GM19455 (cell line): ENCODE data around the gene LIMS3.
"Not testable (repeated sequence)": the region's sequence is repeated elsewhere in the genome, so short reads cannot be mapped to it uniquely, and the experiment has no call there.

Experiments used
- ATAC-seq: cut with Tn5 transposase; IDR thresholded peaks from one replicate; pipeline ENCODE4 v1.9.1; 2021; ENCODE audit not compliant: unreplicated experiment

LIMS3 gene

DNA sequence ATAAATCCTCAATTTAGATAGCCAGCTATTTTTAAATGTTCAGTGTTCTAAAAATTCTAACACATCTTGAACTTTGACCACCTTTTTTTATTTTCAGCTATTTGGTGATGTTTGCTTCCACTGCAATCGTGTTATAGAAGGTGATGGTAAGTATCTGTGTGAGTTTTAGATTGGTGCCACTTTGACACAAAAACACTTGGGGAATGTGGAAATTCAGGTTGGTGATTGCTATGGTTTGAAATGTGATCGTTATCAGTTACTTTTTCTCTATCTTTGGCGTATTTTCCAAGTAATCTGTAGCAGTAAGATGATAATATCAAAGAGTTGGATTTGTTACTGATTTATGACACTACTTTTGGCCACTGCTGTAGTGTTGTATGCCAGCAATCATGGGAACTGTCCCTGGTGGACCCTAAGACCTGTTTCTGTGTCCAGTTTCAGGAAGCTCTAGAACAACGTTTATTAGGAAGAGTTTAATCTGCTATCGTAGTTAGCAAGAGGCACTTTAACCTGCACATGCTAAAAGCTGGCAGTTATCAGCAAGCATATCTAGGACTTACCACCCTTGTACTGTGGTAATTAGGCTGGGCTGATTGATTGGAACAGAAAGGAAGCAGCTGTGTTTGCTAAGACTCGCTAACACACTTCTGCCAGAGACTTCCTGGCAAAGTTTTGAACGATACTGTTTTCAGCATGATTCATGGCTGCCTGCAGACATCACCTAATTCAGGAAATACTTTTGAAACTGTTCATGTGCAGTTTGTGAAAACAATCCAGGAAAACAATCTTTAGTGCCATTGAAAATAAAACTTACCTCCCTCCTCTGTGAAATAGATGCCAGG, 23.3 kb downstream of the LIMS3 start:
- ATAC-seq: not testable (repeated sequence)

DNA sequence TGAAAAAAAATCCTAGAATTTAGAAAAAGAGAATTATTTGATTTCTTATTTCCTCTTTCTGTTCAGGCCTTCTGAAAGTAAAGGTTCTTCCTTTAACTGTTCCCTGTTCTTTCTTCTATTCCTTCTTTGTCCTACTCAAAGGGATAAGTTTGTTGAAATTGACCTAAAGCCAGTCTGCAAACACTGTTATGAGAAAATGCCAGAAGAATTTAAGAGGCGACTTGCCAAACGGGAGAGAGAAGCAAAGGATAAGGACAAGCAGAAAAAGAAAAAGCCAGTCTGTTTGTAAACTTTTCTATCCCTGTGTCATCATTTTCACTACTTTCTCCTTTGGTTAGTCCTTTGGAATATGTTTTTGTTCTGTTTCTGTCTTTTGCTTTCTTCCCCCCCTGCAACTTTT, 26.0 kb downstream of the LIMS3 start:
- not testable (repeated sequence) for ATAC-seq

DNA sequence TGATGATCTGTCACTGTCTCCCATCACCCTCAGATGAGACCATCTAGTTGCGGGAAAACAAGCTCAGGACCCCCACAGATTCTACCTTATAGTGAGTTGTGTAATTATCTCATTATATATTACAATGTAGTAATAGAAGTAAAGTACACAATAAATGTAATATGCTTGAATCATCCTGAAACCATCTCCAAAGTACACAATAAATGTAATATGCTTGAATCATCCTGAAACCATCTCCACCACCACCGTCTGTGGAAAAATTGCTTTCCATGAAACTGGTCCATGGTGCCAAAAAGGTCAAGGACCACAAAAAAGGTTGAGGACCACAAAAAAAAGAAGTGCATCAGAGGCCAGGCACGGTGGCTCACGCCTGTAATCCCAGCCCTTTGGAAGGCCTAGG, 29.3 kb downstream of the LIMS3 start:
- not testable (repeated sequence) for ATAC-seq

DNA sequence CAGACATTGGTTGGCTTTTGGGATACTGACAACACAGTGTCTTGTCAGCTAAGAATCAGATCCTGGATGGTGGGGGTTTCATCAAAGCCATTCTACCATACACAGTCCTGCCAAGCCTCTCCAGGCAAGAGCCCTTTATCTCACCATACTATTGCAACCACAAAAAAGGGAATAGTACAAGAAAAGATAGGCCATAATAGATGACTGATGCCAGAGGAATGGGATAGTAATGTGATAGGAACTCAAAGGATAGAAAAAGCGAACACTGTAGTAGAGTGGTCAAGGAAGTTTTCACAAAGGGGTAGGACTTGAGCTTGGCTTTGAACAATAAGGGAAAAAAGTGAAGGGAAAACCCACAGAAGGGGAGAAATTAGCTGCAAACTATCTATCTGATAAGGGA, 30.7 kb downstream of the LIMS3 start:
- ATAC-seq: not testable (repeated sequence)

DNA sequence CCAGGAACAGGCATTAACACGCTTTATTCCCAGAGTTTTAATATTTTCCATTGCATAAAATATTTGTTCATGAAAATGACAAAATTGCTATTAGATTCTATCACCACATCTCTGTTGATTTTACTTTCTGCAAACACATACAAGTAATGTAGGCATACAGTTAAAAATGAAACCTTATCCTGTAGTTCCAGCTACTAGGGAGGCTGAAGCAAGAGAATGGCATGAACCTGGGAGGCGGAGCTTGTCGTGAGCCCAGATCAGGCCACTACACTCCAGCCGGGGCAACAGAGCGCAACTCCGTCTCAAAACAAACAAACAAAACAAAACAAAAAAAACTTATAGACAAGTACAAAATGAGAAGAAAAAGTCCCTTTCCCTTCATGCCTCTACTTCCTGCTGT, 38.0 kb downstream of the LIMS3 start:
- not testable (repeated sequence) for ATAC-seq

DNA sequence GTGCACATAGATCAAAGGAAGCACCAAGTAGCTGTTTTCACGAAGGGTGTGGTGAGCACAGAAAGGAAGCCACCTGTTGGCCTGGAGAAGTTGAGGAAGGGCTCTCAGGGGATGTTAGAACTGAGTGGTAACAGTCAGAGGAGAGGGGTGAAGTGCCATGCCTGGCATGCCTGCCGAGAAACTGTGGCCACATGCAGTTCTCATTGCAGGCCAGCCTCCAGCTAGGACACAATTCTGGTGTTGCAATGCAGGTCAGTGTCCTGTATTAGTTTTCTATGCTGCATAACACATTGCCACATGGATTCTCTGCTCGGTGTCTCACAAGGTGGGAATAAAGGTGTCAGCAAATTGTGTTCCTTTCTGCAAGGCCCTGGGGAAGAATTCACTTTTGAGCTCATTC, 46.9 kb downstream of the LIMS3 start:
- ATAC-seq: not testable (repeated sequence)

DNA sequence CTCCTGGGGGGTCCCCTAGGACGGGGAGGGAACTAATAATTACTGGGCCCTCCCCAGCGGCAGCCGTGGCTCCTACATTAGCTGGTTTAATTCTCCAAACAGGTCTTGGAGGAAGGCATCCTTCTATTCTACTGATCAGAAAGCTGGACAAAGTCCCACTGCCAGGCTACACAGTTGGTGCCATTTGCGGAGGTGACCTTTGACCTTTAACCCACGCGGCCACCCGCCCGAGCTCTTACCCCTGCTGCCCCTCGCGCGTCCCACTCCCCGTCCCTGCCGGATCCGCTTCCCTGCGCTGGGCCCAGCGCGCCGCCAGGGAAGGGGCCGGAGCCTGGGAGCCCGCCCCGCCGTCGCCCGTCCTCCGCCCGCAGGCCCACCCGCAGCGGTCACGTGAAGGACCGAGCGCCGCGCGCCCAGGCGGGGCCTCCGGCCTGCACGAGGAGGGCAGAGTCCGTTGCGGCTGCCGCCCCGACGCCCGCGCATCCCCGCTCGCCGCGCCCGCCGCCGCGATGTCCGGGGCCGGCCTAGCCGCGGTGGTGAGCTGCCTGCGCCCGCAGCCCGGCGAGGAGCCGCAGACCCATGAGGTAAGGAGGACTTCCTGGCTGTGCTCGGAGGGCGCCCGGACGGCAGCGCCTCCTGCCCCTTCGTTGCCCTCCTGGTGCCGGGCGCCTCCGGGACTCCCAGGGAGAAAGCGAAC, 48.9 kb downstream of the LIMS3 start:
- ATAC-seq: not testable (repeated sequence)

DNA sequence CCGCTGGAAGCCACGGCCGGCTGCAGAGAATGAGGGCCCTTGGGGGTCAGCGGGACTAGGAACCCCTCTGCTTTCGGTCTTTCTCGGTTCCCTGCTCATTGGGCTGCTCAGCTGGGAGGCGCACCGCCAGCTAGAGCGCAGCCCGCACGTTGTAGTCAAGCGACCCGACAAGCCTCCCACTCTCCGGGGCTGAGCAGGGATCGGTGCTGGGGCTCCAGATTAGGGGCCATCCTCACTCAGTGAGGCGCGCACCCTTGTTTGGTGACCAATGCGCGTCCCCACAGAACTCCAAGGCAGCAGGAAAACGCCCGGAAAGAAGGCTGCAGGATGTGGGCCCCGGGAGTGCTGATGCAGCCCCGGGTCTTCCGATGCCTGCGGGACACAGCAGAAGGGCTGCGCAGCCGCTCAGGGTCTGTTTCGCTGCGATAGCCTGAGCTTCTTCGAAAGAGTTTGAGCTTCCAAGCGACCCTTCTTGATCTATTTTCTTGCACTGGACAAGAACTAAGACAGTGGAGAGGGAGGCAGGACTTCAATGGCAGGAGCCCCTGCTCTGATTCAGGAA, 49.6 kb downstream of the LIMS3 start:
- not testable (repeated sequence) for ATAC-seq

DNA sequence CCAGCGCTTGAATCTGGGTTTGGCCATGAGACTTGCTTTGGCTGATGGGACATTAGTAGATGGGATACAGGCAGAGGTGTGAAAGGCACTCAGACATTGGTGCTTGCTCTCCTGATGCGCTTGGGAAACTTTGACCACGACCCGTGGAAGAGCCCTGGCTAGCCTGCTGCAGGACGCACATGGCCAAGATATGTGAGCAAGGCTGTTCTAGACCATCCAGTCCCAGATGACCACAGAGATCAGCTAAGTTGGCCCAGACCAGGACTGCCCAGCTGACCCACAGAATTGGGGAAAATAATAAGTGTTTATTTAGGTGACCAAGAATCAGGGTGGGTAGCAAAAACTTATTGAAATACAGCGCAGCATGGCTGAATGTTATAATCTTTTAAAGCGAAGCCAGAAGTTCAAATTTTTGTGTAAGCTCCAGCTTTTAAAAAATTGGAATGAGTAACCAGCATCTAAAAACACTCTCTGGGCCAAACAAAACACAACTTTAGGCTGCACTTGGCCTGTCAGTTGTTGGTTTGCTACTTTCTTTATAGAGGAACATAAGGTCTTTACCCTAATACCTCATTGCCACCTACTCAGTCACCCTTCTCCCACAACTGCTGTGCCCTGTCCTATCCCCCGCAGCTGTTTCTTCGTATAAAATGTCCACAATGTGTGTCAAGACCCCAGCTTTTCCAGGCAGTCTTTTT, 51.8 kb downstream of the LIMS3 start:
- not testable (repeated sequence) for ATAC-seq

DNA sequence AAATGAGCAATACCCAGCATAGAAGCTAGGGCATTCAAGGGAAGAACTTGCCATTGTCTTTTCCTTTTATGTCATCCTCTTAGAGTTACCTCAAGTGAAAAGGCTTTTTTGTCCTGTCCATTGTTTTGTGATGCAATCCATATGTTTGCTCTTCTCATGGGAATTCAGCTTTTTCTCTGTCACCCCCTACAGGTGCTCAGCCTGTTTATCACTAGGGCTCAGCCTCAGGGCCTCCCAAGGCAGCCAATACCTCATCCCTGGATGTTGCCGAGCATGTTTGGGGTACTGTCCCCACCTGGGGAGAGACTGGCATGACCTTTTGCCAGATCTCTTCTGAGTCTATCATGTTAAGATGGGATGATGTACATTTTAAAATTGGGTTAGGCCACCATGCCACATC, 65.5 kb downstream of the LIMS3 start:
- not testable (repeated sequence) for ATAC-seq

DNA sequence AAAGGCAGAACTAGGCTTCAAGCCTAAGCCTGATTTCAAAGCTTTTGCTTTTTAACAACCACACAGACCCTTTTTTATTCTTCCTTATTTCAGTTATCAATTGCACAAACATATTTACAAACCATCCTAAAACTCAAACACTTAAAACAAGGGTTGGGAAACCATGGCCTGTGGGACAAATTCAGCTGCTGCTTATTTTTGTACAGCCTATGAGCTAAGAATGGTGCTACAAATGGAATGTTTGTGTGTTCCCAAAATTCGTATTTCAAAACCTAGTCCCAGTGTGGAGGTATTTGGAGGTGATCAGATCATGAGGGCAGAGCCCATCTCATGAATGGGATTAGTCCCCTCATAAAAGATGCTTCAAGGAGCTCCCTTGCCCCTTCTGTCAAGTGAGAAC, 67.0 kb downstream of the LIMS3 start:
- not testable (repeated sequence) for ATAC-seq

DNA sequence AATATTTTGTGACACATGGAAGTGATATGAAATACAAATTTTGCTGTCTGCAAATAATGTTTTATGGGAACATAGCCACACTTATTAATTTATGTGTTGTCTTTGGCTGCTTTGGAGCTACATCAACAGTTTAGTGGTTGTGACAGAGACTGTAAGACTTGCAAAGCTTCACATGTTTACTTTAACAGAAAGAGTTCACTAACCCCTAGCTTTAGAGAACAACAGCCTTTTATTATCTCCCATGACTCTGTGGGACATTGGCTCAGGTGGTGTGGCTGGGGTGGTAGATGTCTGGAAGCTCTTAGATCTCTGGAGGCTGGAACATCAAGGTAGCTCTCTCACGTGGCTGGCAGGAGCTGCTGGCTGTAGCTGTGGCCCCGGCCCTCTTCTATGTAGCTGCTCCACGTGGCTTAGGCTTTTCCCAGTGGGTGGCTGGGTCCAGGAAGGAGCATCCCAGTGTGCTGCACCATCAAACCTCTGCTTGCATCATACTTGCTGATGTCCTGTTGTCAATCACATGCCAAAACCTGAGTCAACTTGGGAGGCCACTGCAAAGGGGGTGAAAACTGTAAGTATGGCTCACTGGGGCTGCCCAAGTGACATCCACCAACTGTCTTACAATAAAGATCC, 67.7 kb downstream of the LIMS3 start:
- ATAC-seq: not testable (repeated sequence)

DNA sequence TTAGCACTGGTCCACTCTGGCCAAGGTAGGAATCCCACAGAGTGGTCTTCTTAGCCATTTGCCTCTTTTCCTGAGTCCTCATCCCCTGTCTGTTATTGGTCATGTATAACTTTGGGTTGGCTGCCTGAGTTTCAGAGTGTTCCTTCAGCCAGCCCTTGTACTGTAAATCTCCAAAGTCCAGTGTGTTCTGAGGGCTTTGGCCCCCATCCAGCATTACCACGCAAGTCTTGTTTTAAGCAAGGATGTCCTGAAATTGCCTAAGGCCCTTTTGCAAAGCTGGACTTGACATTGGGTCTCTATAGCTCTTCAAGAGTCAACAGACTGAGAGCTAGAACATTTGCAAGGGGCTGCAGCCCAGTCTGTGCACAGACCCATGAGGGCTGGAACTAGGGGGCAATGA, 68.4 kb downstream of the LIMS3 start:
- ATAC-seq: not testable (repeated sequence)

DNA sequence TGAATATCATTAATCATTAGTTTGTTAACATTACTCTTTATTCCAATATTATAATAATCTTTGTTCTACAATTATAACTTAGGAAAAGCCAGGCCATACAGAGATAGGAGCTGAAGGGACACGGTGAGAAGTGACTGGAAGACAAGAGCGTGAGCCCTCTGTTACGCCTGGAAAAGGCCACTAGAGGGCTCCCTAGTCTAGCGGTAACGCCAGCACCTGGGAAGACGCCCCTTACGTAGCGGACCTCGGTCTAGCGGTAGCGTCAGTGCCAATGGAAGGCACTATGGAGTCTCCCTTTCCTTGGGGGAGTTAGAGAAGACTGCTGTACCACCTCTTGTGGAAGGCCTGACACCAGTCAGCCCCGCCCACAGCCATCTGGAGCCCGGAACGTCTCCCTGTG, 71.4 kb downstream of the LIMS3 start:
- peak; percentile 83 for ATAC-seq

DNA sequence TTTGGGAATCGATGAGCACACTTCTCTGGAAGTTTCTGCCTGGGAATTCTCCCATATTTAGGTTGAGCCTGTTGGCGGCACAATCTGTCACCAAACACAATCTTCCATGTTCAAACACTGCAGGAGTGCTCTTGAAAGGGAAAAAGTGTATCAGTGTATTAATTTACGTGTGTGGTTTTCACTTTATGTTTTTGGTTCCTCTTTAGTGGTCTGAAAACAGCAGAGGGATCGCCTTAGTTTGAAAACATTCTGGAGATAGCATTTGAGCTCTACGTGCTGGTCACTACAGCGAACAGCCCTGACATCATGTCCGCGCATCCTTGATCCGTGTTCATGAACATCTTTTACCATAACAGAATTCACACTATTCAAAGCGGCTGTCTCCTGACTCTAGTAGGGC, 73.2 kb downstream of the LIMS3 start:
- ATAC-seq: not testable (repeated sequence)
